NCI-H128 (cell line): ENCODE measurements around the gene RASL11A.
A peak's percentile ranks its signal among the peaks of the same experiment; 100 is the strongest.
"Not testable (repeated sequence)": the region's sequence is repeated elsewhere in the genome, so short reads cannot be mapped to it uniquely, and the experiment has no call there.

Source experiments
- DNase-seq: peaks from one replicate; lab custom pipeline; 2025; ENCODE audit not compliant: unreplicated experiment; lab: John Stamatoyannopoulos, UW

RASL11A gene, protein sequence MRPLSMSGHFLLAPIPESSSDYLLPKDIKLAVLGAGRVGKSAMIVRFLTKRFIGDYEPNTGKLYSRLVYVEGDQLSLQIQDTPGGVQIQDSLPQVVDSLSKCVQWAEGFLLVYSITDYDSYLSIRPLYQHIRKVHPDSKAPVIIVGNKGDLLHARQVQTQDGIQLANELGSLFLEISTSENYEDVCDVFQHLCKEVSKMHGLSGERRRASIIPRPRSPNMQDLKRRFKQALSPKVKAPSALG

GRCh38 chr13:27270594-27271520, at the start of gene RASL11A:
RASL11A (plus strand) TSS chr13:27270830; CDS start chr13:27270945, 115 bp downstream.
- DNase-seq, result peak; percentile 36

GRCh38 chr13:27222100-27222499, 48.5 kb upstream of the RASL11A start:
- not testable (repeated sequence) for DNase-seq

DNA sequence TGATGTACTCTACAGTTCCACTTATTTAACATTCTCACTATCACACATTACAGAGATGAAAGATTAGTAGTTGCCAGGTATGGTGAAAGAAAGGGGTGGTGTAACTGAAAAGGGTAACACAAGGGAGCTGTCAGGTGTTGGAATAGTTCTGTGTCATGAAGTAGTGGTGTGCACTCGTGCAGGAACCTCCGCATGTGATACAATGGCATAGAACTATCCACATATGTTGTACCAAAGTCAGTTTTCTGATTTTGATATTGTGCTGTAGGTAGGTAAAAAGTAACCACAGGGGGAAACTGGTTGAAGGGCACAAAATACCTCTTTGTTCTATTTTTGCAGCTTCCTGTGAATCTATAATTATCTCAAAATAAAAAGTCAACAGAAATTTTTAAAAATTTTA, 43.6 kb upstream of the RASL11A start:
- DNase-seq, result no peak

GRCh38 chr13:27228131-27228530, 42.5 kb upstream of the RASL11A start:
- no peak for DNase-seq

DNA sequence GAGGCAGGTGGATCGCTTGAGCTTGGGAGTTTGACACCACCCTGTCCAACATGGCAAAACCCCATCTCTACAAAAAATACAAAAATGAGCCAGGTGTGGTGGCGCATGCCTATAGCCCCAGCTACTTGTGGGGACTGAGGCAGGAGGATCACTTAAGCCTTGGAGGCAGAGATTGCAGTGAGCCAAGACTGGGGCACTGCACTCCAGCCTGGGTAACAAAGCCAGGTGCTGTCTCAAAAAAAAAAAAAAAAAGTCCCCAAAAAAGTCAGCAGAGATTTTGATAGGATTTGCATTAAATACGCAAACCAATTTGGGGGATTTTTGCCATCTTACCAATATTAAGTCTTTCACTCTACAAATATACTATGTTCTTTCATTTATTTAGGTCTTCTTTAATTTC, 41.0 kb upstream of the RASL11A start:
- DNase-seq, result no peak

DNA sequence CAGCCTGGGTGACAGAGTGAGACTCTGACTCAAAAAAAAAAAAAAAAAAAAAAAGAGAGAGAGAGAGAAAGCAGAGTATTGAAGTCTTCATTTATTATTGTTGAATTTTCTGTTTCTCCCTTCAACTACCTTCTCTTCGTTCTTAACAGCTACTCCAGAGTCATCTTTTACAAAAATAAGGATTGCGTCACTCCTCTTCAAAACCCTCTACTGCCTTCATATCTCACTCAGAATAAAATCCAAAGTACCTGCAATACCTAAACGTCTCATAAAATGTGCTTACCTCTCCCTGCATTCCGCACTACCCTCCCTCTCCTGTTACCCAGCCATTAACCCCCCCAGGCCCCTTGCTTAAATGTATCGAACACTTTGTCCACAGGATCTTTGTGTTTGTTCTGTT, 36.7 kb upstream of the RASL11A start:
- no peak for DNase-seq

DNA sequence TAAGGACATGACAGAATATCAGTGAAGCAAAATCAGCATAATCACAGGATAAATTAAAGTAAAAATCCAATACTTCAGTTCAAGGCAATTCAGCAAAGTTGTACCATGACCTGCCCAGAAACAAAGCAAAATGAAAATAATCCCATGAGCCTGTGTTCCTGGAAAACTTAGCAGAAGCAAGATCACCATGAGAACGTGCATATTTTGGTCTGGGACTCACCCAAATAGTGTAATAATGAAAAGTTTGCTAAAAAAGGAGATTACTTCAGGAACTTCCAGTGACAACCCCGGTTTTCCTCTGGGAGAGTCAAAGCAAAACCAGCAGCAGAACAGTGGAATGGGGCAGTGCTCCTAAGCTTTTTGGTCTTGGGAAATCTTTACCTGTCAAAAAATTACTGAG, 34.2 kb upstream of the RASL11A start:
- DNase-seq, result no peak

DNA sequence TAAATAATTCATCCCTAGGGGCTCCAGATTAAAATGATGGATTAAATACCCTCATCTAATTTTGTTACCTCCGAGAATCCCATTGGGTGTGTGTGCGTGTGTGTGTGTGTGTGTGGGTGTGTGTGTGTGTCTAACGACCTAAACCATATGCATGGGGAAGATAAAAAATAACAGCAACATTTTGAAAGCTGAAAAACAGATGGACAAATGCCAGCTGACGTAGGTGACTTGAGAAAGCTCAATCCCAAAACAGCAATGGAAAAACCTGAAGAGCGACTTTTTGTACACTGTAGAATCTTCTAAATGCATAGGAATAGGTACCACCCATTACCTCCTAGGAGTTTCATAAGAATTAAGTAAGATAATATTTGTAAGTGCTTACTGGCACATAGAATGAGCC, 27.9 kb upstream of the RASL11A start:
- no peak for DNase-seq

- no peak for DNase-seq
Measured at GRCh38 chr13:27245610-27246009, 25.0 kb upstream of the RASL11A start.

- DNase-seq, result no peak
Measured at GRCh38 chr13:27250833-27251165, 19.8 kb upstream of the RASL11A start.

- peak; percentile 88 for DNase-seq
Measured at GRCh38 chr13:27251166-27252091, 19.2 kb upstream of the RASL11A start, which contains the start of gene RPL21. RPL21 (plus strand) TSS chr13:27251558; CDS start chr13:27253777, 2,219 bp downstream.

DNA sequence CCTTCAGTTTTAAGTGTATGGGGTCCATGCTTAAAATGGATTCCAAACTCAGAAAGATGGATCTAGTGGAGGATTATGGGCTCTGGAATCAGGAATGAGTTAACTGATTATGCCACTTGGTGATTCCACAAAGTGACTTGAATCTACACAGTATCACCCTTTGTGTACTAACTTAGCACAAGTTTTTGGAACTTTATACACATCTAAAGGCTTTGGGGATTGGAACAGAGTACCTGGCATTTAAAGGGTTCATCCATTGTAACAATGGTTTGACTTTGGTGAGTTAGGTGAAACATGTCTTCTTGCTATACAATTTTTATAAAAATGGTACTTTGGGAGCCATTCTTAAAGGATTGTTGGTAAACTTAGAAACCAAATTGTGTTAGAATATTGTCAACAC, 18.2 kb upstream of the RASL11A start:
- no peak for DNase-seq

DNA sequence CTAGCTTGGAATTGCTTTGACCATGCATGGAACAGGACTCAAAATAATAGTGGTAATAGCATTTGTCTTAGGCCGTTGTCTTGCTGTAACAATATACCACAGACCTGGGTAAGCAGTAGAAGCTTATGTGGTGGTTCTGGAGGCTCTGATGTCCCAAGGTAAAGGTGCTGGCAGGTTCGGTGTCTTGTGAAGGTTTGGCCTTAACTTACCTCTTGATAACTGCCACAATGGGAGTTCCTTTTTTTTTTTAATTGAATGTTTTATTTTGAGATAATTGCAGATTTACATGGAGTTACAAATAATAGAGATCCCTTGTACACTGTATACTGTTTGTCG, 13.4 kb upstream of the RASL11A start:
- no peak for DNase-seq

DNA sequence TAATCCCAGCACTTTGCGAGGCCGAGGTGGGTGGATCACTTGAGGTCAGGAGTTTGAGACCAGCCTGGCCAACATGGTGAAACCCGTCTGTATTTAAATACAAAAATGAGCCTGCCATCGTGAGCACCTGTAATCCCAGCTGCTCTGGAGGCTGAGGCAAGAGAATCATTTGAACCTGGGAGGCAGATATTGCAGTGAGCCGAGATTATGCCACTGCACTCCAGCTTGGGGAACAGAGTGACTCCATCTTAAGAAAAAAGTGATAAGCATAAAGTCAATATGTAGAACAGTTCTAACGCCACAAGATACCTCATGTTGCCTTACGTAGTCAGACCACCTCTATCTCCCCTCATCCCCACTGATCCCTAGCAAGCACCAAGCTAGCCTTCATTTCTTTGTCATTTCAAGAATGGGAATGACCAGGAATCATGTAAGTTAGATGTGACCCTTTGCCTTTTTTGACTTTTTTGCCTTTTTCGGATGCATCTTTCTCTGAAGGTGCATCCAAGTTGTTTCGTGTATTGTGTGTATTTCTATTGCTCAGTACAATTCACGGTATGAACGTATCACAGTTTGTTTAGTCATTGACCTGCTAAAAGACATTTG, 12.9 kb upstream of the RASL11A start:
- DNase-seq, result no peak

DNA sequence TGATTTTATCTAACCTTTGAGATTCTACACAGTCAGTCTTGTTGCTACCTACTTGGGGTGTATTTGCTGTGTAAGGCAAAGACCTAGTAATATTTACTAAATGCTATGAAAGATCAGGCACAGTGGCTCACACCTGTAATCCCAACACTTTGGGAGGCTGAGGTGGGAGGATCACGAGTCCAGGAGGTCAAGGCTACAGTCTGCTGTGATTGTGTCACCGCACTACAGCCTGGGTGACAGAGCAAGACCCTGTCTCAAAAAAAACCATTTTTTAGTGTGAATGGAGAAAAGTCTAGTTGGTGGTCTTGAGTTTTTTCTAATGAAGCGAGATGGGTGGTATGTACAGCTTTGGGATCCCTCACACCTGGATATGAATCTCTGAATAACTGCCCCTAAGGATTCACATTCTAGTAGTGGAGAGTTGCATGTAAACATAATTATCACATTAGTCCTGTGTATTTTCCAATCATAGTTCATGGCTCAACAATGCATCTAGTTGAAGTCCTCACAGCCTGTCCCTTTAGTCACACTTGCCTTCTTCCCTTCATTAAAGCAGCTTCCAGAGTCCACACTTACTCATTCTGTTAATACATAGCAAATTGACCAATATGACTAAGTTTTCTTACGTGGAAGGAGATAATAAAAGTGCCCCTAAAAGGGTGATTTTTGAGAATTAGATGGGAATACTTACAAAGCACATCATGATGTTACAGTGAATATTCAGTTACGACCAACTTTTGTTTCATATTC, 11.8 kb upstream of the RASL11A start:
- no peak for DNase-seq

- DNase-seq, result no peak
Measured at GRCh38 chr13:27259831-27260230, 10.8 kb upstream of the RASL11A start.

- DNase-seq, result no peak
Measured at GRCh38 chr13:27261396-27261795, 9.2 kb upstream of the RASL11A start.

DNA sequence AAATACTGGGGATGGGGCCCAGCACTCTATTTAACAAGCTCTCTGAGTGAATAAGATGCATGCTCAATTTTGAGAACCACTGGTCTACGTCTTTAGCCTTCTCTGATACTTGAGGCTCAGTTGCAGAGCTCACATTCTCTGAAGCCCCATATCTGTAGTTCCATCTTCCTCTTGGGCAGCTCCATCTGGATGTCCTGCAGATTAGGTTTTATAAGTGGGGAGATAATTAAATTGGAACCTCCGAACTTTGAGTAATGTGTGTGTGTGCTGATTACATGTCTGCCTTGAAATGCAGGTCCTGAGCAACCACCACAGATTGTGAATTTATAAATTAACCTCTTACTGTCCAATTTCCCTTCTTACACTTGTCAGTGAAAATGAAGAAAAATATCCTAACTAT, 7.2 kb upstream of the RASL11A start:
- no peak for DNase-seq

DNA sequence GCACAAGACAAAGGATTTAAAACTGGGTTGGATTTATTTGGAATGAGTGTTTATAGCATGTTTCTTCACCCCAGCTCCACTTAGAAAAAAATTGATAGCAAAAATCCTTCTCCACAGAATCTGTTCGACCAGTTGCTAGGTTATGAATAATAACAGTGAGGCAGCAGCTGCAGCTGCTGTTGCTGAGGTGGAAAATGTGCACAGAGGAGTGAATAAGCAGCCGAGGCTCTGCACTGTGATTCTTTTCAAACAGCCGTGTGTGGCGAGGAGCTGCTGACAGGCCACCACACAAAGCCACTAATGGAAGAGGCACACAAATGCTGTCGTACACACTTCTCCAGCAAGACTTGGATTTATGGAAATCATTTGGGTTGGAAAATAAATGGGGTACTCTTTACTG, 6.4 kb upstream of the RASL11A start:
- DNase-seq, result no peak

- DNase-seq, result no peak
Measured at GRCh38 chr13:27264648-27265047, 6.0 kb upstream of the RASL11A start.
